PFSK-1 (cell line): Measurements from ENCODE around the gene SLC22A7.

Experiments used
- FOXP2 ChIP-seq: optimal IDR thresholded peaks from 2 replicates; pipeline ENCODE3; 2011; ENCODE audit warnings: borderline replicate concordance, control low read depth, inconsistent platforms; ENCODE audit not compliant: insufficient read depth; ENCODE audit errors: extremely low read length, extremely low read depth
- POLR2AphosphoS5 ChIP-seq: IDR thresholded peaks from 2 replicates; pipeline ENCODE4 v1.6.1; 2012; ENCODE audit warnings: low read depth, mild to moderate bottlenecking, control low read depth, low read length, moderate library complexity
- REST ChIP-seq, 2 experiments: IDR thresholded peaks; 2 replicates each; pipeline versions ENCODE4 v1.6.1 to v1.8.0; 2011 to 2012; ENCODE audit warnings: low read depth in 2 of 2, low read length in 2 of 2, control low read depth in 1 of 2, inconsistent platforms in 1 of 2, mild to moderate bottlenecking in 1 of 2, moderate library complexity in 1 of 2; ENCODE audit not compliant: insufficient read depth in 1 of 2
- SIN3A ChIP-seq: IDR thresholded peaks from 2 replicates; pipeline ENCODE4 v1.6.1; 2012; ENCODE audit warnings: mild to moderate bottlenecking, low read length, moderate library complexity, borderline replicate concordance; ENCODE audit not compliant: insufficient read depth
- TAF1 ChIP-seq: IDR thresholded peaks from 2 replicates; pipeline ENCODE4 v1.6.1; 2012; ENCODE audit warnings: low read length, control low read depth, borderline replicate concordance; ENCODE audit not compliant: insufficient read depth

Gene SLC22A7

GRCh38 chr6:43299338-43300293 lies 1.6 kb downstream of the SLC22A7 start:
- TF ChIP-seq POLR2AphosphoS5 (no peak), SIN3A (no peak), FOXP2 (no peak), REST (IDR thresholded peaks at IDR 0.05; ENCODE audit: insufficient read depth in 1 of 2, low read depth in 2 of 2, low read length in 2 of 2) (no peak), TAF1 (no peak)

- TF ChIP-seq REST (IDR thresholded peaks at IDR 0.05; ENCODE audit: insufficient read depth in 1 of 2, low read depth in 2 of 2, low read length in 2 of 2) = no peak
- no peak for TF ChIP-seq POLR2AphosphoS5
- TF ChIP-seq FOXP2 = no peak
- no peak for TF ChIP-seq TAF1
- TF ChIP-seq SIN3A = no peak
Measured at GRCh38 chr6:43301081-43301870, 3.2 kb downstream of the SLC22A7 start.

- TF ChIP-seq SIN3A (no peak), REST (IDR thresholded peaks at IDR 0.05; ENCODE audit: insufficient read depth in 1 of 2, low read depth in 2 of 2, low read length in 2 of 2) (no peak), TAF1 (no peak), POLR2AphosphoS5 (no peak), FOXP2 (no peak)
Measured at GRCh38 chr6:43302126-43302525, 4.1 kb downstream of the SLC22A7 start.

GRCh38 chr6:43303751-43304331 lies 5.8 kb downstream of the SLC22A7 start:
- TF ChIP-seq TAF1 (no peak), POLR2AphosphoS5 (no peak)

- TF ChIP-seq FOXP2 (no peak), REST (IDR thresholded peaks at IDR 0.05; ENCODE audit: insufficient read depth in 1 of 2, low read depth in 2 of 2, low read length in 2 of 2) (no peak), SIN3A (no peak), POLR2AphosphoS5 (no peak), TAF1 (no peak)
Measured at GRCh38 chr6:43304361-43304760, 6.3 kb downstream of the SLC22A7 start.
